ENCODE measurements around the gene MIER2. TPM values are rescaled to one million over a fixed set of nuclear protein-coding genes. Genes with fewer than 3 reads are reported as not detected.

MIER2 gene
- total and polyA plus RNA-seq, 5 experiments from 2014 or later: 2.1 to 20.3 (median 3.1) TPM

GRCh38 chr19:305240-306150 lies 39.1 kb downstream of the MIER2 start:
- Mint-ChIP-seq H3K4me1 (peaks cover 0 to 3% (median 0%) of the 10 kb centered on the region in 4 donors), H3K4me3 (no peak overlapping the region), H3K27ac (peak overlapping the region in 1 of 10 donors; percentile 43), H3K36me3 (peaks cover 0 to 26% (median 4%) of the 10 kb centered on the region in 3 donors), H3K27me3 (no peaks in the 10 kb centered on the region), H3K9me3 (no peaks in the 10 kb centered on the region)
- no peak for ATAC-seq
- POLR2A ChIA-PET: no interaction called here
- DNase-seq: peak in 1 of 10 donors; percentile 42

DNA sequence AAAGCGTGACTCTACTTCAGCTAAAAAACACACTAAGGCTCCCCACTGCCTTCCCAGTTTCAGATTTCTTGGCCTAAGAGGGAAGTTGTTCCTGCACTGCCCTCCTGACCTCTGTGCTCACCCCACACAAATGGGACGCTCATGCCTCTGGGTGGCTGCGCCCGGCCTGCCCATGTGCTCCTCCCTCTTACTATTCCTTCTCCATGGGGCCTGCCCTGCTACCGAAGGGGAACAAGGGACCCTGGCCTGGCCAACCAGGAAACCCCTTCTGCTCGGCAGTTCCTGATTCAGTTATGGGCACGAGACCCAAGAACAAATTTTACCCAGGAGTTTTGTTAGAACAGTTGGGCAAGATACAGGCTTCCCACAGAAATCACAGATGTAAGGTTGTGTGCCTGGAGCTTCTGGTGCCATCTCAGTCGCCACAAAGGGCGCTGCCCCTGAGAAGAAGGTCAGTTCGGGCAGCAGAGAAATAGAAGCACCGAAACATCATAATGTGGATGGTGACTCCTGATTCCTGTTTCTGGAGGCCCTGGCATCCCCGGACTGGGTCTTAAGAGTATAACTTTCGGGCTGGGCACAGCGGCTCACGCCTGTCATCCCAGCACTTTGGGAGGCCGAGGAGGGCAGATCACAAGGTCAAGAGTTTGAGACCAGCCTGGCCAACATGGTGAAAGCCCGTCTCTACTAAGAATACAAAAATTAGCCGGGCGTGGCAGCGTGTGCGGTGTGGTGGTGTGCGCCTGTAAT lies 47.9 kb downstream of the MIER2 start:
- Mint-ChIP-seq H3K4me1 (peaks cover 2 to 15% (median 14%) of the 10 kb centered on the region in 4 donors), H3K27me3 (peaks cover 7 to 46% (median 28%) of the 10 kb centered on the region in 5 donors), H3K4me3 (peak overlapping the region in 1 of 10 donors; percentile 22), H3K9me3 (no peaks in the 10 kb centered on the region), H3K36me3 (peaks cover 0 to 2% (median 0%) of the 10 kb centered on the region in 3 donors), H3K27ac (peak overlapping the region in 1 of 10 donors; percentile 26)
- POLR2A ChIA-PET: no interaction called here
- ATAC-seq (no peak), DNase-seq (no peak)

DNA sequence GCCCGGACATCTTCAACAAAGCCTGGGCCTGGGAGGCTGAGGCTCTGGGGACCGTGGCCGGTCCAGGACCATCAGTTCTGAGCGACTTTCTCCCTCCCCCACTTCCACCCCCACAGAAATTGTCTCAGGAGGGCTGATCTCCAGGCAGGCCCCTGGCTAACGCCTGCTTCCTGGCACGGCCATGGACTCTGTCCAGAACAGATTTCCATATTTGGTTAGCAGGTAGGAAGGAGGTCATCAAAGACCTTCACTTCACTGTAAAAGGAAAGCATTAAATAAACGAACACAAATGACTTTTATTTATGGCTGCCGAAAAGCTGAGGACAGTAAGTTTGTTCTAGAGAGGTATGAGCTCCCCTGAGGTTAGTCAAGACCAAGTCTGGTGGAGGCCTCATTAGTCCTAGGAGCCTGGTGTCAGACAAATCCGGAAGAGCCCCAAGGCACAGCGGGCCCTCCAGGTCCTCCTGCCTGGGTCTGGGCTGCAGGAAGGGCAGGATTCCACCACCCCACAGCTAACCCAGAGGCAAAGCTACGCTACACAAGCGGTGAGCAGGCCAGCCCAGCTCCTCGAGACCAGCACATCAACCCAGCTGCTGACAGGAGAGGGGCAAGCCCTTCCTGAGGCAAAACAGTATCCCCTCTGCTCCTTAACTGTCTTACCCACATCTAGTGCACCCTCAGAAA lies 48.8 kb downstream of the MIER2 start:
- POLR2A ChIA-PET: no interaction called here
- H3K4me3 Mint-ChIP-seq: peak overlapping the region in 1 of 10 donors; percentile 22

DNA sequence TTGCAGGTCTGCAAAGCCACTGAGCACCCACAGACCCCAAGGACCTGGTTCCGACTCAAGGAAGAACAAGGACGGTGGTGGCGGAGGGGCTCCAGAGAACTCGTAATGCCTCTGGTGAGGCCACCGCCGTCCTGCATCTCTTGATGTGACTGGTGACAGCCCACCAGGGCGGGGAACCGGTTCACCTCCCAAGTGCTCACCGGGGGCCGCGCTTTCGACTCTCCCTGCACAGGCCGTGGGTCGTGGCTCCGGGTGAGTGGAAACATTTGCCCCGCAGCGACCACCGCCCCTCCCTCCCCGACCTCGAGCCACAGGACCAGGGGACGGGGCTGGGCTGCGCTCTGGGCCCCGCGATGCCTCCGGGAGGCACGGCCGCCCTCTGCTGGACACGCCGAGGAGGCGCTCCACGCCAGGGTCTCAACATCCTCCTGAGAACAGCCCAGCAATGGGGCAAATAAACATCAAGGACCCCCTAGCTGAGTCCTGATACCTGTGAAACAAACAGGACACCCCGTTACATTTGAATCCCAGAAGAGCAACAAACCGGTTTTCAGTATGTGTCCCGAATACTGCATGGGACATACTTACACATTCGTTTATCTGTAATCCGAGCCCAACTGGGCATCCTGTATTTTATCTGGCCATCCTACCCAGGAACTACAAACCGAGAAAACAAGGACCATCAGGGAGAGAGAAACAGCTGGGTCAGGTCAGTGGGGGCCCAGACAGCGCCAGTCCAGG lies 49.5 kb downstream of the MIER2 start:
- Mint-ChIP-seq H3K36me3 (peaks cover 0 to 2% (median 0%) of the 10 kb centered on the region in 3 donors), H3K27ac (no peak overlapping the region), H3K27me3 (peaks cover 10 to 50% (median 29%) of the 10 kb centered on the region in 5 donors), H3K4me1 (peaks cover 2 to 18% (median 17%) of the 10 kb centered on the region in 4 donors), H3K4me3 (peak overlapping the region in 6 of 10 donors; percentile 51 to 63 (median 58)), H3K9me3 (no peaks in the 10 kb centered on the region)
- ATAC-seq (peak; percentile 72 to 82), DNase-seq (peak in 8 of 10 donors; percentile 23 to 46 (median 36))
- POLR2A ChIA-PET: no interaction called here

More for the DNA sequence above, 48.8 kb downstream of the MIER2 start:
- ATAC-seq: no peak
- Mint-ChIP-seq H3K4me1 (peaks cover 2 to 15% (median 14%) of the 10 kb centered on the region in 4 donors), H3K27me3 (peaks cover 7 to 46% (median 28%) of the 10 kb centered on the region in 5 donors), H3K9me3 (no peaks in the 10 kb centered on the region), H3K36me3 (peaks cover 0 to 2% (median 0%) of the 10 kb centered on the region in 3 donors), H3K27ac (peak overlapping the region in 2 of 10 donors; percentile 26 to 44)
- no peak for DNase-seq

GRCh38 chr19:294341-294945 lies 50.2 kb downstream of the MIER2 start:
- POLR2A ChIA-PET: no interaction called here
- Mint-ChIP-seq H3K27me3 (peaks cover 13 to 57% (median 31%) of the 10 kb centered on the region in 5 donors), H3K36me3 (peaks cover 0 to 2% (median 0%) of the 10 kb centered on the region in 3 donors), H3K4me3 (peak overlapping the region in 8 of 10 donors; percentile 51 to 63 (median 54)), H3K27ac (peak overlapping the region in 1 of 10 donors; percentile 75), H3K4me1 (peaks cover 4 to 24% (median 20%) of the 10 kb centered on the region in 4 donors), H3K9me3 (no peaks in the 10 kb centered on the region)
- ATAC-seq (peak in 1 of 2 donors; percentile 23), DNase-seq (peak in 1 of 10 donors; percentile 9)

- ATAC-seq: no peak
- H3K9me3 Mint-ChIP-seq: no peaks in the 10 kb centered on the region
- peaks cover 4 to 24% (median 20%) of the 10 kb centered on the region in 4 donors for H3K4me1 Mint-ChIP-seq
- no peak for DNase-seq
- peak overlapping the region in 5 of 10 donors; percentile 2 to 51 (median 31) for H3K4me3 Mint-ChIP-seq
- peaks cover 13 to 65% (median 38%) of the 10 kb centered on the region in 5 donors for H3K27me3 Mint-ChIP-seq
- peaks cover 0 to 2% (median 0%) of the 10 kb centered on the region in 3 donors for H3K36me3 Mint-ChIP-seq
- POLR2A ChIA-PET: no interaction called here
- H3K27ac Mint-ChIP-seq: no peak overlapping the region
Observed at GRCh38 chr19:293436-294110, 51.0 kb downstream of the MIER2 start.

GRCh38 chr19:292951-293350 lies 51.6 kb downstream of the MIER2 start:
- POLR2A ChIA-PET: no interaction called here
- H3K27ac Mint-ChIP-seq: no peak overlapping the region
- DNase-seq (no peak), ATAC-seq (no peak)
- peaks cover 0 to 2% (median 0%) of the 10 kb centered on the region in 3 donors for H3K36me3 Mint-ChIP-seq
- peak overlapping the region in 5 of 10 donors; percentile 28 to 53 (median 42) for H3K4me3 Mint-ChIP-seq
- H3K9me3 Mint-ChIP-seq: no peaks in the 10 kb centered on the region
- peaks cover 13 to 71% (median 44%) of the 10 kb centered on the region in 5 donors for H3K27me3 Mint-ChIP-seq
- peaks cover 4 to 24% (median 20%) of the 10 kb centered on the region in 4 donors for H3K4me1 Mint-ChIP-seq

DNA sequence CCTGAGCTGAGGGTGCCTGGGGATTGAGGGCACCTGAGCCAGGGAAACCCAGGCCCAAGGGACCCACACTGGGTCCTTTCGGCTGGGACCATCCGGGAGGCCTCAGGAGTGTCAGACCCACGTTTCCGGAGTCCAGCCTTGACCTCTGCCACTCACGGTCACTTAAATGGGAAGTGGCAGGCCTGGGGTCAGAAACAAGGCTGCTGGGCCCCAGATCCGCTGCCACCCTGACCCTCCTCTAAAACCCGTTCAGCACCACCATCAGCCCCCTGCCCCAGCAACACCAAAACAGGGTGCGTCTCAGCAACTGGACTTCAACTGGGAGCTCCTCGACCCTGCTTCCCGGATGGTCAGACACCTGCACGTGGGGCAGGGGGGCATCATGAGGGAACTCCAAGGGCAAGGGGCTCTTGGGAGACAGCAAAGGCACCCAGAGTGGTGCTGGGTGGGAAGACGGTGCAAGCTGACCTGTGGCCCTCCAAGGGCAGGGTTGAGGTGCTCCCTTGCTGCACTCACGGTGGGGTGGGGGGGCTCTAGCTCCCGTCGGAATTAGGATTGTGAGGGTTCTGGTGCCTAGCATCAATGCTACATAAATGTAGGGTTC lies 52.2 kb downstream of the MIER2 start:
- POLR2A ChIA-PET: no interaction called here
- Mint-ChIP-seq H3K27me3 (peaks cover 13 to 74% (median 45%) of the 10 kb centered on the region in 5 donors), H3K4me3 (peak overlapping the region in 6 of 10 donors; percentile 21 to 53 (median 39))

GRCh38 chr19:291561-292280 lies 52.9 kb downstream of the MIER2 start:
- Mint-ChIP-seq H3K4me3 (peak overlapping the region in 3 of 10 donors; percentile 21 to 37 (median 28)), H3K4me1 (peaks cover 4 to 24% (median 20%) of the 10 kb centered on the region in 4 donors), H3K27me3 (peaks cover 13 to 80% (median 45%) of the 10 kb centered on the region in 5 donors), H3K27ac (no peak overlapping the region), H3K36me3 (peaks cover 0 to 2% (median 0%) of the 10 kb centered on the region in 3 donors), H3K9me3 (no peaks in the 10 kb centered on the region)
- POLR2A ChIA-PET: no interaction called here
- ATAC-seq (no peak), DNase-seq (no peak)

More for the DNA sequence above, 52.2 kb downstream of the MIER2 start:
- Mint-ChIP-seq H3K27ac (no peak overlapping the region), H3K36me3 (peaks cover 0 to 2% (median 0%) of the 10 kb centered on the region in 3 donors), H3K4me1 (peaks cover 4 to 24% (median 20%) of the 10 kb centered on the region in 4 donors), H3K9me3 (no peaks in the 10 kb centered on the region)
- ATAC-seq: no peak
- DNase-seq: no peak

GRCh38 chr19:291006-291521 lies 53.5 kb downstream of the MIER2 start, which contains the start of gene PLPP2:
TSS of gene PLPP2 (minus strand) at chr19:291403. CDS start at chr19:291336, 67 bp downstream.
- Mint-ChIP-seq H3K36me3 (peaks cover 0 to 2% (median 0%) of the 10 kb centered on the region in 3 donors), H3K27me3 (peaks cover 13 to 76% (median 42%) of the 10 kb centered on the region in 5 donors), H3K9me3 (no peaks in the 10 kb centered on the region), H3K27ac (peak within 1 kb of the TSS in 3 of 10 donors; percentile 15 to 25 (median 15)), H3K4me3 (peak within 1 kb of the TSS; percentile 53 to 76 (median 60)), H3K4me1 (peaks cover 4 to 24% (median 19%) of the 10 kb centered on the region in 4 donors)
- DNase-seq: no peak
- ATAC-seq: peak in 1 of 2 donors; percentile 21
- POLR2A ChIA-PET: no interaction called here

Measured in naive thymus-derived CD8-positive, alpha-beta T cell (primary cell).